ENCODE results near the gene ZNF688. TPM values are rescaled to one million over a fixed set of nuclear protein-coding genes. Genes with fewer than 3 reads are reported as not detected.
"Not testable (repeated sequence)": the region's sequence is repeated elsewhere in the genome, so short reads cannot be mapped to it uniquely, and the experiment has no call there.

ZNF688 gene
- total RNA-seq, 1 donor: 6.7 TPM

DNA sequence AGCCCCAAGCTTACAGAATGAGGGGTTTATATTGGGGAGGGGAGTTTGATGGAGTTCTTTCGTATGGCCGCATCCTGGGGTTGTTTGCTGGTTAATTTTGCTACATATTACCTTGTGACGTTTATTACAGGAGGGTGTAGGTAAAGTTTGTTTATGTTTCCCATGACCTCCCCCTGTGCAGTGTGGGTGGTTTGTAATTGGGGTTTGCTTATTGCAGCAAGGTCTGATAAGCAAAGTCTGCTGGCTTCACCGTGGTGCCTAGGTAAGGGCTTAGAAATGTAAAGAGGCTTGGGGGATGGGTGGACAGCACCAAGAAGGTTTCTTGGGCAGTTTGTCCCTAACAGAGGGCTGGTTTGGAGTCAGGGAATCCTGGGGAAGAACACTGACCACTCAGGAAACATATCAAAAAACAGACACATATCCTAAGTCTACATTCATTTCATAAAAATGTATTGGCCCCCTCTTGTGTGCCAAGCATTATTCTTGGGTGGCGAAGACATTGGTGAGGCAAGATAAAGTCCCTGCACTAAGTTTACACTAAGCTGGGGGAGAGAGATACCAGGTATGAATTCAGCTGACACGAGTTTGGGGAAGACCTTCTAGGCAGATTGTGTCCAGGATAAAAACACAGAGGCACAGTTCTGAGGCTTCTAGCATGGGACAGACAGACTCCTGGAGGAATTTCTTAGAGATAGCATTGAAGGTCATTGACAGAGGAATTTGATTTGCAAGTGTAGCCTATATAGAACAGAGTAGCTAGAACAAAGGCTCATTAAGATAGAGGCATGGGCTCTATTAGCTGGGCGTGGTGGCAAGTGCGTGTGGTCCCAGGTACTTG, 22.9 kb downstream of the ZNF688 start:
- no peak overlapping the region for H3K4me3 ChIP-seq (ENCODE audit: low read depth, low read length)
- TF ChIP-seq, protein P1, sequence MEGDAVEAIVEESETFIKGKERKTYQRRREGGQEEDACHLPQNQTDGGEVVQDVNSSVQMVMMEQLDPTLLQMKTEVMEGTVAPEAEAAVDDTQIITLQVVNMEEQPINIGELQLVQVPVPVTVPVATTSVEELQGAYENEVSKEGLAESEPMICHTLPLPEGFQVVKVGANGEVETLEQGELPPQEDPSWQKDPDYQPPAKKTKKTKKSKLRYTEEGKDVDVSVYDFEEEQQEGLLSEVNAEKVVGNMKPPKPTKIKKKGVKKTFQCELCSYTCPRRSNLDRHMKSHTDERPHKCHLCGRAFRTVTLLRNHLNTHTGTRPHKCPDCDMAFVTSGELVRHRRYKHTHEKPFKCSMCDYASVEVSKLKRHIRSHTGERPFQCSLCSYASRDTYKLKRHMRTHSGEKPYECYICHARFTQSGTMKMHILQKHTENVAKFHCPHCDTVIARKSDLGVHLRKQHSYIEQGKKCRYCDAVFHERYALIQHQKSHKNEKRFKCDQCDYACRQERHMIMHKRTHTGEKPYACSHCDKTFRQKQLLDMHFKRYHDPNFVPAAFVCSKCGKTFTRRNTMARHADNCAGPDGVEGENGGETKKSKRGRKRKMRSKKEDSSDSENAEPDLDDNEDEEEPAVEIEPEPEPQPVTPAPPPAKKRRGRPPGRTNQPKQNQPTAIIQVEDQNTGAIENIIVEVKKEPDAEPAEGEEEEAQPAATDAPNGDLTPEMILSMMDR (IDR thresholded peaks at IDR 0.05; ENCODE audit: insufficient read depth, low read length): no peak
- DNase-seq (ENCODE audit: low read depth): no peak

DNA sequence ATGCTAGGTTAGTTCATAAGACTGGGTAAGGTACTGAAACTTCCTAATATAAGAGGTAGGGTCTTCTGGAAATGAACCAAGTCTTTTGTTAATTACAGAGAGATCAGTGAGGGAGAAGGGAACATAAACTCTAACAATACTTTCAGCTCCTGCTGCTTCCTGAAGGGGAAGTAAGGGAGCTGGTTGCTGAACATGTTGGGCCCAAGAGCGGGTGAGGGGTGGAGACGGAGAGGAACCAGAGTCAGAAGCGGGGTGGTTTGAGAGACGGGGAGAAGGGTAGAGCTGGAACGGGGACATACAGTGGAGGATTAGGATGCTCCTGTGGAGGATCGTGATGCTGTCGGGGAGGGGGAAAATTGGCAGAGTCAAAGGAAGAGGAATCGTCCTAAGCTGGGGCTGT, 25.4 kb downstream of the ZNF688 start:
- no peak overlapping the region for H3K4me3 ChIP-seq (ENCODE audit: low read depth, low read length)
- no peak for DNase-seq (ENCODE audit: low read depth)
- TF ChIP-seq, protein P1 (IDR thresholded peaks at IDR 0.05; ENCODE audit: insufficient read depth, low read length): no peak

DNA sequence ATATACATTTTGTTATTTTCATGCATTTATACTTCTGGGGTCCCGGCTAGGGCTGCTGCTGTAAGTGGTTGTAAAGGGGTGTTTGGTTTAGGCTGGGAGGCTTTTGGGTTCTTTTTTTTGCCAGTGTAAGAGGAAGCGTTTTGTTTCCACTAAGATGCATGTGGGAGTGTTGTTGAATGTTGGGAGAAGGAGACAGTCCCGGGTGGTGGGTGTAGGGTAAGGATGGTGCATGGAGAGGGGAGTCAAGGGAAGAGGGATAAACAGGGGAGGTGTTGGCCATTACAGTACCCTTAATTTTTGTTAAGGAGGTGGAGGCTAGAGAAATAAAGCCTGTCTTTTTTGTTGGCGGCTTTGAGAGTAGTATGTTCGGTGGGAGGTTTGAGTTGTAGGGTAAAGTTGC, 28.4 kb downstream of the ZNF688 start:
- DNase-seq (ENCODE audit: low read depth): no peak
- H3K4me3 ChIP-seq (ENCODE audit: low read depth, low read length): no peak overlapping the region
- TF ChIP-seq, protein P1 (IDR thresholded peaks at IDR 0.05; ENCODE audit: insufficient read depth, low read length): no peak

DNA sequence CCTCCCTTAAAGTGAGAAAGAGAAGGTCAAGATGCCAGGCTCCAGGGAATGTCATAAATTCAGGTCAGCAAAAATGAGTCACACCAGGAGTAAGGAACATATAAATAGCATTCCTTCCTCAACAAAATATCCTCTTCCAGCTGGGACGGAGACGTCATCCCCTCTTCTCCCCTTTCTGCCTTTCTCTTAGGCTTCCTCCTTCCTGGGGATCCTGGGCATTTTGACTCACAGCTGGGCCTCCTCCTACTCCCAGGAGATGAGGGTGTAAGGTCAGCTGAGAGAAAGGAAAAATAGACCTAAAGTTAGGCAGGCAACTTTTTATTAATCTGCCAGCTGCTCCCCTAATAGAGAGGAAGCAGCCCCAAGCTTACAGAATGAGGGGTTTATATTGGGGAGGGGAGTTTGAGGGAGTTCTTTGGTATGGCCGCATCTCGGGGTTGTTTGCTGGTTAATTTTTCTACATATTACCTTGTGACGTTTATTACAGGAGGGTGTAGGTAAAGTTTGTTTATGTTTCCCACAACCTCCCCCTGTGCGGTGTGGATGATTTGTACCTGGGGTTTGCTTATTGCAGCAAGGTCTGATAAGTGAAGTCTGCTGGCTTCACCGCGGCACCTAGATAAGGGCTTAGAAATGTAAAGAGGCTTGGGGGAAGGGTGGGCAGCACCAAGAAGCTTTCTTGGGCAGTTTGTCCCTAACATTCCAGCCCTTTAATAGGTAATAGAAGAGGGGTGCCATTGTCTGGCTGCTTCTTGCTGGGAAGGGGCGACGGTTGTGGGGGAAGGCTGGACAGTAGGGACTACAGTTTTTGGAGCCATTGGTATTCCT, 29.8 kb downstream of the ZNF688 start:
- peak; percentile 70 for DNase-seq (ENCODE audit: low read depth)
- TF ChIP-seq, protein P1 (IDR thresholded peaks at IDR 0.05; ENCODE audit: insufficient read depth, low read length): no peak

DNA sequence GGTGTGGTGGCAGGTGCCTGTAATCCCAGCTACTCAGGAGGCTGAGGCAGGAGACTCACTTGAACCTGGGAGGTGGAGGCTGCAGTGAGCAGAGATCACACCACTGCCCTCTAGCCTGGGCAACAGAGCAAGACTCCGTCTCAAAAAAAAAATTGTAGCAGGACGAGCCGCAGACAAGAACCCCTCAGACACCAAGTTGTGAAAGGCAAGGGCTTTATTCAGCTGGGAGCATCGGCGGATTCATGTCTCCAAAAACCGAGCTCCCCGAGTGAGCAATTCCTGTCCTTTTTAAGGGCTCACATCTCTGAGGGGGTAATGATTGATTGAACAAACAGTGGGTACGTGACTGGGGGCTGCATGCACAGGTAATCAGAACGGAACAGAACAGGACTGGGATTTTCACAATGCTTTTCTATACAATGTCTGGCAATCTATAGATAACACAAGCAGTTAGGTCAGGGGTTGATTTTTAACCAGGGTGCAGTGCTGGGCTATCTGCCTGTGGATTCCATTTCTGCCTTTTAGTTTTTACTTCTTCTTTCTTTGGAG, 30.5 kb downstream of the ZNF688 start:
- H3K4me3 ChIP-seq (ENCODE audit: low read depth, low read length); DNase-seq (ENCODE audit: low read depth): not testable (repeated sequence)

More for the DNA sequence above, 29.8 kb downstream of the ZNF688 start:
- H3K4me3 ChIP-seq (ENCODE audit: low read depth, low read length): no peak overlapping the region

DNA sequence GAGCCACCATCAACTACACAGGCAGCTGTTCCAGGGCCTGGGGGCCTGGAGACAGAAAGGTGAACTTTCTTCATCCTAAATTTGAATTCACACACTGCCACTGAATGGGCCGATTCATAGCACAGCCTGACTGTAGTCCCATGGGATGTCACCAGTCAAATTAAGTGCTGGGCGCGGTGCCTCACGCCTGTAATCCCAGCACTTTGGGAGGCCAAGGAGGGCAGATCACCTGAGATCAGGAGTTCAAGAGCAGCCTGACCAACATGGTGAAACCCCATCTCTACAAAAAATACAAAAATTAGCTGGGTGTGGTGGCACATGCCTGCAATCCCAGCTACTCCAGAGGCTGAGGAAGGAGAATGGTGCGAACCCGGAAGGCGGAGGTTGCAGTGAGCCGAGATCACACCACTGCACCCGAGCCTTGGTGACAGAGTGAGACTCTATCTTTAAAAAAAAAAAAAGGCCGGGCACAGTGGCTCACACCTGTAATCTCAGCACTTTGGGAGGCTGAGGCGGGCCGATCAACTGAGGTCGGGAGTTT, 31.5 kb downstream of the ZNF688 start:
- not testable (repeated sequence) for DNase-seq (ENCODE audit: low read depth)

DNA sequence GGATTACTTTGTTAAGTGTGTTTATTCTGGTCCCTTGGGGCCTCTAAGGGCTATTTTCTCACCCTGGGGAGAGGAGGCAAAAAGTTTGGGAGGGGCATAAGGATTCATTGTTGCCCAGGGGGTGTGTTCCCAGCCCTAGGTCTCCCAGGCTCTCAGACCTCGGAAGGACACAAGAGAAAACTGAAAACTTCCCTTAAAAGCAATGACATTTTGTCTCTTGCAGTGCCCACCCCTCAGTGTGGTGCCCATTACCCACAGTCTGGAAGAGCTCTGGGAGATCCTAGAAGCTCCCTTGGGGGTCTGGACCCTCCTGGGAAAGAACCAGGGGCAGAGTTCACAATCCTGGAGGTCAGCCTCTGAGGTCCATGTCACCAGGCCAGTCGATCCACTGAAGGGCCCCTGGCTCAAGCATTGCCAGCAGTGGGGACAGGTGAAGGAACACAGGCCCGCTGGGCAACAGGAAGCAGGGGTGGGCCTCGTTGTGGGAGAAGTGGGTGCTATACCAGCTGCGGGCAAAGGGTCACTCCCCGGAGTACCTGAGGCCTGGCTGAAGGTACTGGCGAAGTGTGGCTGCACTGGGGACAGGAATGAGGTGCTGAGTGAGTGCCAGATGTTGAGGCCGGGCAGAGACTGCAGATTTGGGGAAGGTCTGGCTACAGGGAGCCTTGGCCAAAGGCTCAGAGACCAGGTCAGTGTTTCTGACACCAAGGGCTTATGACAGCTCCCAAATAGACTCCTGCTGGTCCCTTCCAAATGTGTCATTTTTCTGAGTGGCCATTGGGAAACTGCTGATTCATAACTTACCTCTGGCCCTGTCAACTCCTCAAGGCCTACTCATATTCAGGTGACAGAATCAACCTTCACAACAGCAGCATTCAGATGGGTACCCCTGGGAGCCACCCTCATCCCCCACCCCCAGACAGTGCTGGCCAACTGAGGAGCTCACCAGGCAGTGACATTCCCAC, 32.2 kb downstream of the ZNF688 start:
- H3K4me3 ChIP-seq (ENCODE audit: low read depth, low read length): no peak overlapping the region
- DNase-seq (ENCODE audit: low read depth): no peak
- TF ChIP-seq, protein P1 (IDR thresholded peaks at IDR 0.05; ENCODE audit: insufficient read depth, low read length): no peak

More for the DNA sequence above, 31.5 kb downstream of the ZNF688 start:
- H3K4me3 ChIP-seq (ENCODE audit: low read depth, low read length): not testable (repeated sequence)

DNA sequence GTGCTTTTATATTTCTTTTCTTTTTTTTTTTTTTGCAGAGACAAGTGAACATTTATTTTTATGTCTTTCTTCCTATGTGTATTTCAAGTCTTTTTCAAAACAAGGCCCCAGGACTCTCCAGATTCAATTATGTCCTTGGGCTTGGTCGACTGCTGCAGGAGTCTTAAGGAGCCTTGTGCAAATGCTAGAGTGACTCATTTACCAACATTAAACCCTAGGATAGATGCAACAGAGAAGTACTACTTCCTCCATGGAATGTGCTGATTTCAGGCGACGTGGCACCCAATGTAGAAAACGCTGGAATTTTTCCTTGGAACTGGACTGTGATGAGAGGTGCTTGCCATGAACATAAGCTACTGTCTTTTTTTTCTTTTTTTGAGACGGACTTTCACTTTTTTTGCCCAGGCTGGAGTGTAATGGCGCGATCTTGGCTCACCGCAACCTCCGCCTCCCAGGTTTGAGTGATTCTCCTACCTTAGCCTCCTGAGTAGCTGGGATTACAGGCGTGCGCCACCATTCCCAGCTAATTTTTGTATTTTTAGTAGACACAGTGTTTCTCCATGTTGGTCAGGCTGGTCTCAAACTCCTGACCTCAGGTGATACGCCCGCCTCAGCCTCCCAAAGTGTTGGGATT, 35.0 kb downstream of the ZNF688 start:
- DNase-seq (ENCODE audit: low read depth); H3K4me3 ChIP-seq (ENCODE audit: low read depth, low read length): not testable (repeated sequence)

All from fibroblast of the aortic adventitia (primary cell).